Measurements from ENCODE around the gene SUCLA2. TPM values are rescaled to one million over a fixed set of nuclear protein-coding genes. Genes with fewer than 3 reads are reported as not detected.

SUCLA2 gene
- total and polyA plus RNA-seq, 9 of the 15 experiments (the other 6 are each of a cell fraction or from before 2014, with no cell fraction given), result 23.3 to 52.9 (median 35.8) TPM

GRCh38 chr13:48037346-48038173 is 36.5 kb upstream of the SUCLA2 start, which contains the start of gene NUDT15 (continued):
- no peak for TF ChIP-seq NCOA2 (IDR thresholded peaks at IDR 0.05; ENCODE audit: partially characterized antibody in 2 of 2)
- peak; percentile 61 for TF ChIP-seq TBP (optimal IDR thresholded peaks at IDR 0.05; ENCODE audit: low read depth, low read length)
- TF ChIP-seq MED1 (CRISPR knock-in tag; IDR thresholded peaks at IDR 0.05; ENCODE audit: borderline replicate concordance), result no peak
- no peak for TF ChIP-seq STAT5B (CRISPR knock-in tag; IDR thresholded peaks at IDR 0.05)
- no peak for TF ChIP-seq ELK1 (CRISPR knock-in tag; IDR thresholded peaks at IDR 0.05)
- TF ChIP-seq CREBBP (IDR thresholded peaks at IDR 0.05; ENCODE audit: low read depth, low read length), result no peak
- TF ChIP-seq TEAD4 (IDR thresholded peaks at IDR 0.05; ENCODE audit: low read length), result peak; percentile 14; the same call in 1 of the 2 replicates
- TF ChIP-seq TEAD4 (CRISPR knock-in tag; IDR thresholded peaks at IDR 0.05; ENCODE audit: borderline replicate concordance), result no peak
- peak; percentile 56; the same call in 1 of the 2 replicates for TF ChIP-seq BHLHE40 (IDR thresholded peaks at IDR 0.05; ENCODE audit: low read length)
- no peak for TF ChIP-seq ZNF212 (CRISPR knock-in tag; IDR thresholded peaks at IDR 0.05)
- no peak for TF ChIP-seq CCAR2 (IDR thresholded peaks at IDR 0.05; ENCODE audit: low read depth, low read length)
- TF ChIP-seq E2F6 (IDR thresholded peaks at IDR 0.05; ENCODE audit: borderline replicate concordance in 1 of 2, extremely low read depth in 1 of 2, insufficient read depth in 1 of 2, insufficient read length in 1 of 2, low read depth in 1 of 2, low read length in 1 of 2, poor library complexity in 1 of 2, severe bottlenecking in 1 of 2), result peak; percentile 72 to 88
- TF ChIP-seq NCOA6 (IDR thresholded peaks at IDR 0.05), result peak; percentile 93
- TF ChIP-seq NFIX (CRISPR knock-in tag; IDR thresholded peaks at IDR 0.05; ENCODE audit: low read depth), result no peak
- no peak for TF ChIP-seq CREB5 (CRISPR knock-in tag; IDR thresholded peaks at IDR 0.05)
- no peak for TF ChIP-seq CEBPZ (IDR thresholded peaks at IDR 0.05; ENCODE audit: borderline replicate concordance, low read depth, low read length)
- TF ChIP-seq UBTF (IDR thresholded peaks at IDR 0.05; ENCODE audit: borderline replicate concordance in 1 of 2, low read depth in 2 of 2, low read length in 2 of 2), result 0 out of 4 replicates have a peak, but pooled peaks of 1 of the 2 experiments have one; percentile 48

All from K562 (cell line).